Activated T-cell treated with anti-CD3 and anti-CD28 coated beads for 4 hours (primary cell): ENCODE results near the gene OS9.

Experiments used
- DNase-seq: peaks from one replicate; pipeline ENCODE4 v3.0.0-alpha.2; 2020

Gene OS9

DNA sequence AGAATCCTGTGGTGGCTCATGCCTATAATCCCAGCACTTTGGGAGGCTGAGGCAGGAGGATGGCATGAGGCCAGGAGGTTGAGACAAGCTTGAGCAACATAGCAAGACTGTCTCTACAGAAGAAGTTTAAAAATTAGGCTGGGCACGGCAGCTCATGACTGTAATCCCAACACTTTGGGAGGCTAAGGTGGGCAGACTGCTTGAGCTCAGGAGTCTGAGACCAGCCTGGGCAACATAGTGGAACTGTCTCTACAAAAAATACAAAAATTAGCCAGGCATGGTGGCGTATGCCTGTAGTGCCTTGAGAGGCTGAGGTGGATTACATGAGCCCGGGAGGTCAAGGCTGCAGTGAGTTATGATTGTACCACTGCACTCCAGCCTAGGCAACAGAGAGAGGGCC lies 73.9 kb downstream of the OS9 start:
- DNase-seq, result no peak

DNA sequence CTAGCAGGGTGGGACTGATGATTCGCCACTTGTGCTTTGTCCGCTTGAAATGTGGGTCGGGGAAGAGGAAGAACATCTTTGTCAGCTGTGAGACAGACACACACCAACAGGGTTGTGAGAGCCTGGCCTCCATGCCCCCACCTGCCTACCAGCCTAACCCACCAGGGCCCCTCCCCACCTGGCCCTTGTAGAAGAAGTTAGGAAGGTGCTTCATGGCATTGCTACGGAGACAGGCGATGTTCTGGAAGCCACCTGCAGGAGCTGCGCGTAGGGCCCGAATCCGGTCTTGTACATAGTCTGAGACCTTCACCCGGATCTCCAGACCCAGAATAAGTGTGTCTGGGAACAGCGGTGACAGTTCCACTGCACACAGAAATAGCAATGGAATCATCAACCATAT lies 75.7 kb downstream of the OS9 start:
- DNase-seq, result no peak

- DNase-seq, result no peak
Measured at GRCh38 chr12:57770734-57771133, 76.8 kb downstream of the OS9 start.
